ENCODE data around the gene KDM5A.
"Not testable (repeated sequence)": the region's sequence is repeated elsewhere in the genome, so short reads cannot be mapped to it uniquely, and the experiment has no call there.

KDM5A gene

DNA sequence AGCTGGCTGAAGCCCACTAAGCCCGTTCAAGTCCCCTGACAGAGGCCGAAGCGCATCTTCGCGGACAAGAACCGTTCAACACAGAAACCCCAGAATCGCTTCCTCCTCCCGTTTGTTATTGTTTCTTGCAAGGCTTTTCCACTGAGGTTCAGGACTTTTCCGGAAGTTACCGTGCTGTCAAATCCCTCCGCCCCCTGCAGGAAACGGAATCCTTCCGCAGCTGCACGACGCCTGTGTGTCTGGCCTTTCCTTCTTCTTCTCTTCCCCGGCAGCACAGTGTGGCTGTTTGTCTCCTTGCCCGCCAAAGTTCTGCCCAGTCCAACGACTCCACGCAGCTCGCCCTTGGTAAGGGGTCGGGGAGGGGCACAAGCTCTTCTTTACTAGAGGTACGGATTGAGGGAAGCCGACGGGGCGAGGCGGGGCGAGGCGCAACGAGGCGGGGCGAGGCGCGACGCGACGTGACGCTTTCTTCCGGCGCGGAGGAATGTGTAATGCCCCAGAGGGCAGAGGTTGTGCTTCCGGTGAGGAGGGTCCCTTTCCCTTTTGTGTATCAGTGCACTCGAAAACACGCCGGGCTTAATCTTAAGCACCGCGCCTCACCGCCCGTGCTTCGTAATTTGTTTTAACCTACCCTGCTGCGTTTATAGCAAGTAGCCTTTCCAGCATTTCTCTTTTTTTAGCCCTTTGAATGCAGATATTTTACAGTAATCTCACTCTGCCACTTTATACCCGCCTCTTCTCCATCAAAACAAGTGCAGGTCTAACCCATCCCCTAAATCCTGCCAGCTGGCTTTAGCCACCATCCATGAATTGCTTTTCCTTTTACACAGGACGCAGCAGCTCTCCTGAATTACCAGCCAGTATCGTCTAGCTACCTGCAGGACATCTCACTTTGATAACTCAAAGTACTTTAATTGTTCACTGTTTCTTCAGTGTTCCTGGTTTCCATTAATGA is at the start of gene KDM5A:
Gene KDM5A, minus strand, starts transcription at position 179 of the 955 bp plus-strand sequence. CDS start 229 bp downstream, outside the sequence.
- peak; percentile 97 for DNase-seq
- in situ Hi-C loops (cut with HindIII; ENCODE audit: low pct_ligation_motif_present, low pct_unique_long_range_greater_than_20kb, low sequenced_read_pairs) = no loop called here

DNA sequence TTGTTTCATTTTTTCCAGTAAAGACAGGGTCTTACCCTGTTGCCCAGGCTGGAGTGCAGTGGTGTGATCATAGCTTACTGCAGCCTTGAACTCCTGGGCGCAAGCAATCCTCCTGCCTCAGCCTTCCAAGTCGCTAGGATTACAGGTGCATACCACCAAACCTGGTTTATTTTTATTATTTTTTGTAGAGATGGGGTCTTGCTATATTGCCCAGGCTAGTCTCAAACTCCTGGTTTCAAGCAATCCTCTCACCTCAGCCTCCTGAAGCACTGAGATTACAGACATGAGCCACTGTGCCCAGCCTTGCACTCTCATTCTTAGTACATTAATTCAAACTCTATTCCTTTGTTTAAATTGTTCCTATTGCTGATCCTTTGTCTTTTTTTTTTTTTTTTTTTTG is 46.6 kb upstream of the KDM5A start:
- DNase-seq = not testable (repeated sequence)
- in situ Hi-C loops (cut with HindIII; ENCODE audit: low pct_ligation_motif_present, low pct_unique_long_range_greater_than_20kb, low sequenced_read_pairs) = loop anchor here (10.0 kb wide), 1 partner anchor 99 kb away; no protein-coding TSS in a partner anchor

DNA sequence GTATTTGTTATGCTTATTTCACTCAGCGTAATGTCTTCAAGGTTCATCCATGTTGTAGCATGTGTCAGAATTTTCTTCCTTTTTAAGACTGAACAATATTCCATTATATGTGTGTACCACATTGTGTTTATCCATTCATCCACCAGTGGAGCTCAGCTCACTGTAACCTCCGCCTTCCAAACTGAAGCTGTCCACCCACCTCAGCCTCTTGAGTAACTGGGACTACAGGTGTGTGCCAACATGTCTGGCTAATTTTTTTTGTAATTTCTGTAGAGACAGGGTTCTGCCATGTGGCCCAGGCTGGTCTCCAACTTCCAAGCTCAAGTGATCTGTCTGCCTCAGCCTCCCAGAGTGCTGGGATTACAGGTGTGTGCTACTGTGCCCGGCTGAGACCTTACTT is 33.4 kb upstream of the KDM5A start:
- DNase-seq = no peak
- in situ Hi-C loops (cut with HindIII; ENCODE audit: low pct_ligation_motif_present, low pct_unique_long_range_greater_than_20kb, low sequenced_read_pairs) = no loop called here

DNA sequence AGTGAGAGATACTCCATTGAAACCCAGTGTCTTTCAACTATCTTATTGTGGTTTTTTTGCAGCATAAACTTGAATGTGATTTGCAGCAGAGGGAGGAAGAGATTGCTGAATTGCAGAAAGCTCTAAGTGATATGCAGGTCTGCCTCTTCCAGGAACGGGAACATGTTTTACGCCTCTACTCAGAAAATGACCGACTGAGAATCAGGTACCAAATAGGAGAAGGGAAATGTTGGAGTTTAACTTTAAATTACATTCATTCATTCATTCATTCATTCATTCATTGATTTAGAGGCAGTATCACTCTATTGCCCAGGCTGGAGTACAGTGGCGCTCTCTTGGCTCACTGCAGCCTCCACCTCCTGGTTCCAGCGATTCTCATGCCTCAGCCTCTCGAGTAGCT is 29.3 kb upstream of the KDM5A start:
- DNase-seq = no peak
- in situ Hi-C loops (cut with HindIII; ENCODE audit: low pct_ligation_motif_present, low pct_unique_long_range_greater_than_20kb, low sequenced_read_pairs) = no loop called here

DNA sequence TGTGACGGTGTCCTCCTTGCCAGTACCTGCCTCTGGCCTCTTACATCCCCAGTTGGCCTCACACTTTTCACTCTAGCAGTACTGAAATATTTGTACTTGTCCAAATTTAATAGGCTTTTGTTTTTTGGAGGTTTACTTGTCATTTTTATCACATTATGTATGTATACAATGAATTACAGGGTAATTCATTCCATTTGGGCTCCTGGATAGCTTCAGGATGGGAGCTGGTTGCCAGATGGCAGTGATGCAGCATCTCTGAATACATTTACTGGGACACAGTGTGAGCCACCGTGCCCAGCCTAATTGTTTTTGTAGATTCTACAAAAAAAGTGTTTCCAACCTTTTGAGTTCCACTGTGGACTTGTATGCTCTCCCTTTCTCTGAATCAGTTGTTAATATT is 25.7 kb upstream of the KDM5A start:
- no peak for DNase-seq
- in situ Hi-C loops (cut with HindIII; ENCODE audit: low pct_ligation_motif_present, low pct_unique_long_range_greater_than_20kb, low sequenced_read_pairs) = no loop called here

DNA sequence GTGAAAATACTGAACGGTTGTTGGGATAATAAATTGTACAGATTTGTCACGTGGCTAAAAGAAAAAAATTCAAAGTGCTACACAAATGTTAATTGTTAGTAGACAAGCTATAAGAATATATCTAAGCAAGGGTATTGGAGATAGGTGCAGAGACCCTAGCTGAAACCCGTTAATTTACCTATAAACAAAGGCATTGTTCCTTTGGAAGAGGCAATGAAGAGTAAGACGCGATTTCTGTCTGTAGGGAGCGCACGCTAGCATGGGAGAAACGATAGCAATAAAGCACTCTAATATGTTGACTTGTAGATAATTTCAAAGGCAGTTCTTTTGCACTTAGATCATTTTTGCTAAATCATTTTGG is 12.9 kb upstream of the KDM5A start:
- DNase-seq = peak; percentile 60
- in situ Hi-C loops (cut with HindIII; ENCODE audit: low pct_ligation_motif_present, low pct_unique_long_range_greater_than_20kb, low sequenced_read_pairs) = no loop called here

DNA sequence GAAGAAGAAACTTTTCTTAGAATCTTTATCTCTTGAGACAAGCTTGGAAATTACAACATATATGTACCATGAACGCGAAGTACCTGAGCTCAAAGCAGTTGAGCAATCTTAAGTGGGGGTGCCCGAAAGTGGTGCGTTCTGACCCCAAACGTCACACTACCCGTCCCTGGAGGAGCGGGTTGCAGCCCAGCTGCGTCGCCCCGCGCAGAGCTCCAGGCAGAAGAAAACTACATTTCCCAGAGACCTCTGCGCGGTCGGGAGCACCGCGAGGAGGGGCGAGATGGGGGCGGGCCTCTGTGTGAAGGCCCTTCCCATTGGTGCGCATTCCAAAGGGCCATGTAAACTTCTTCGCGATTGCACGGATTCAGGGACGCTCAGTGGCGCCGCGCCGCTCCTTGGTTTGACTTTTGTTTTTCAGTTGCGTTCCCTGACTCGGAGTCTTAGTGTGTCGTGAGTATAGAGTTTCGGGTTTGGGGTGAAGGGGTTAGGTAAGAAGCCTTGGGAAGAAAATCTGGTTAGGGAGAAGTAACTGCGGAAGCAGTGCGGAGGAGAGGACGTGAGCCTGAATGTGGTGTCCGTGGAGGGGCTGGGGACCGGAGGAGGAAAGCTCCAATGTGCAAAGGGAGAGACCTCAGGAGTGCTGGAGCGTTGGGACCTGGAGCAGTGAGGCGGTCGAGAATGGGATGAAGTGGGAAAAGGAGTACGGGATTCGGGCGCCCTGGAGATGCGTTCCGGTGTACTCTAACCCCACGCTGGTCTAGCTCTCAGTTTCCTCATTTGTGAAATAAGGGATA is 12.3 kb upstream of the KDM5A start, which contains the start of gene CCDC77:
Gene CCDC77, plus strand, starts transcription at position 410 of the 794 bp plus-strand sequence. CDS start 7,740 bp downstream, outside the sequence.
- in situ Hi-C loops (cut with HindIII; ENCODE audit: low pct_ligation_motif_present, low pct_unique_long_range_greater_than_20kb, low sequenced_read_pairs) = no loop called here
- peak; percentile 98 for DNase-seq

DNA sequence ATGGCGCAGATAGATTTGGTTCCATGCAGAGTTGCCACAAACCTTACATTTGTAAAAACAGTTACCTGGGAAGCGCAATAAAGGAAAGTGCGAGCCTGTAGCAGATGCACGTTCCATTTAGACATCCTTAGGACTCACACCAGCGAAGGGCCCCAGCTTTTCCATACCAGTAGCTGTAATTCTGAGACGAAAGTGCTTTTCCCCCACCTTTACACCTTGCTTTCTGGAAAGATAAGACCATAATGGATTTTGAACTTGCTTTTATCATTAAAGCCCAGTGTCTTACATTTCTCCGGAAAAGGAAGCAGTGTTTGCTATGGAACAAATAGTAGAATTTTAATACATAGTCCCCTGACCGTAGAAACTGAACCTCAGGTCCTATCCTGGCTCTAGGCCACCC is 11.7 kb upstream of the KDM5A start:
- in situ Hi-C loops (cut with HindIII; ENCODE audit: low pct_ligation_motif_present, low pct_unique_long_range_greater_than_20kb, low sequenced_read_pairs) = no loop called here
- no peak for DNase-seq

DNA sequence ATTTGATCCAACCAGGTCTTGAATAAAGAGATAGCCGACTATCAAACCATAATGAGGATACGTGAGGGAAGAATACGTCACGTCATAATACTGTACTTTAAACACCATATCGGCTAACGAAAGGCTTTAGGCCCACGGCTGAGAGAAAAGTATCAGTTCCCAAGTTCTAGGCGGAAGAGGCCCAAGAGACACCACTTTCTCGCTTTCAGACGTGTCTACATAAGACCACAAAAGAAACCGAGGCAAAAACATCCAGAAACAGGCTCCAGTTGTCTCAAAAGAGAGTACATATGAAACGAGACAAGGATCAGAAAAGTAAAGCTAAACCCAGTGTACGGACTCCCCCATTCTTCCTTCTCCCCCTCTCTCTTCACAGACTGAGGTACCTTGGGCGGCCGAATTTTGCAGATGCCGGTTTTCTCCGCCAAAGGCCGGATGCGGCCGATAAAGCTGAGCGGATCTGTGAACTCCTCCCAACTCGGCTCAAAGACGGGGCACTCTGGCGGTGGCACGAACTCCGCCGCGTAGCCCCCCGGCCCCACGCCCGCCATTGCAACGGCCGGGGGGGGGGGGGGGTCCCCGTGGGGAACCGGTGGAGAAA is 479 bp downstream of the KDM5A start:
- DNase-seq = peak; percentile 50
- in situ Hi-C loops (cut with HindIII; ENCODE audit: low pct_ligation_motif_present, low pct_unique_long_range_greater_than_20kb, low sequenced_read_pairs) = no loop called here

DNA sequence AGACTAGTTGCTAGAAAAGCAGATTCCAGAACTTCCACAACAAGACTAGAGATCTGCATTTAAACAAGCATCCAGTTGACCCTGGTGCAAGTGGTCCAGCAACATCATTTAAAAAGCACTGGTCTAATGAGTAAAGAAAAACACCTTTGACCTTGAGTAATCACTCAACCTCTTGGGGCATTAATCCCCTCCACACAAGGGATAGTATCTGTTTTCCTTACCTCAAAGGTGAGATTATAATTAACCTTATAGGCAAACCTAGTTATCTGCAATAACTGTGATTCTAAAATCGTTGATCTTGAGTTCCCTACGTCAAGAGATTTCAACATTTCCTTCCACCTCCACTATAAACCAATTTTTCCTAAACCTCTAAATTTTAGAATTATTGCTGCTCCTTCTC is 1.1 kb downstream of the KDM5A start:
- no peak for DNase-seq
- in situ Hi-C loops (cut with HindIII; ENCODE audit: low pct_ligation_motif_present, low pct_unique_long_range_greater_than_20kb, low sequenced_read_pairs) = no loop called here

DNA sequence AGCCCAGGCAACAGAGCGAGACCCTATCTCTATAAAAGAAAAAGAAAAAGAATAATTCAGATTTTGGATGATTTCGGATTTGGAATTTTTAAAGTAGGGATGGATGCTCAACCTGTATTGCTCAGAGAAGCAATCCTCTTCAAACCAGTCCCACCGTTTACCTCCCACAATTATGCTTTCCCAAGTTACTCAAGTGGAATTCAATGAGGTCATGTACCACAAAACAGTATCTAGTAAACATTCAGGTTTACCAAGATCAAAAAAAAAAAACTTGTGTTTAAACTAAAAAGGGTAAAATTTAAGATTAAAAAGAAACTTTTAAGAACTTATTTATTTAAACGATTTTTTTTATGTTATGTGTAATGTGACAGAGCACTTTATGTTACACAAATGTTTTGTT is 2.5 kb downstream of the KDM5A start:
- in situ Hi-C loops (cut with HindIII; ENCODE audit: low pct_ligation_motif_present, low pct_unique_long_range_greater_than_20kb, low sequenced_read_pairs) = no loop called here
- peak; percentile 43 for DNase-seq

DNA sequence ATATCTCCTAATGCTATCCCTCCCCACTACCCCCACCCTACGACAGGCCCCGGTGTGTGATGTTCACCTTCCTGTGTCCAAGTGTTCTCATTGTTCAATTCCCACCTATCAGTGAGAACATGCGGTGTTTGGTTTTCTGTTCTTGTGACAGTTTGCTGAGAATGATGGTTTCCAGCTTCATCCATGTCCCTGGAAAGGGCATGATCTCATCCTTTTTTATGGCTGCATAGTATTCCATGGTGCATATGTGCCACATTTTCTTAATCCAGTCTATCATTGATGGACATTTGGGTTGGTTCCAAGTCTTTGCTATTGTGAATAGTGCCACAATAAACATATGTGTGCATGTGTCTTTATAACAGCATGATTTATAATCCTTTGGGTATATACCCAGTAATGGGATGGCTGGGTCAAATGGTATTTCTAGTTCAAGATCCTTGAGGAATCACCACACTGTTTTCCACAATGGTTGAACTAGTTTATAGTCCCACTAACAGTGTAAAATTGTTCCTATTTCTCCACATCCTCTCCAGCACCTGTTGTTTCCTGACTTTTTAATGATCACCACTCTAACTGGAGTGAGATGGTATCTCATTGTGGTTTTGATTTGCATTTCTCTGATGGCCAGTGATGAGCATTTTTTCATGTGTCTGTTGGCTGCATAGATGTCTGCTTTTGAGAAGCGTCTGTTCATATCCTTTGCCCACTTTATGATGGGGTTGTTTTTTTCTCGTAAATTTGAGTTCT is 18.2 kb downstream of the KDM5A start:
- in situ Hi-C loops (cut with HindIII; ENCODE audit: low pct_ligation_motif_present, low pct_unique_long_range_greater_than_20kb, low sequenced_read_pairs); DNase-seq: not testable (repeated sequence)

DNA sequence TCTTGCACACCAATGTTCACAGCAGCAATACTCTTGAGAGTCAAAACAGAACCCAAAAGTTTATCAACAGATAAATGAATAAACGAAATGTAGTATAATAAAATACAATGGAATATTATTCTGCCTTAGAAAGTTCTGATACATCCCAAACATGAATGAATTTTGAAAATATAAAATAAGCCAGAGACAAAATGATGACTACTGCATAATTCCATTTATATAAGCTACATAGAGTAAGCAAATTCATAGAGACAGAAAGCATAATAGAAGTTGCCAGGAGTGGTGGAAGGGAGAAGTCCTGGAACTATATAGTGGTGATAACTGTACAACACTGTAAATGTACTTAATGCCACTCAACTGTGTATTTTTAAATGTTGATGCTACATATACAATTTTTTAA is 21.1 kb downstream of the KDM5A start:
- in situ Hi-C loops (cut with HindIII; ENCODE audit: low pct_ligation_motif_present, low pct_unique_long_range_greater_than_20kb, low sequenced_read_pairs) = no loop called here
- DNase-seq = no peak

DNA sequence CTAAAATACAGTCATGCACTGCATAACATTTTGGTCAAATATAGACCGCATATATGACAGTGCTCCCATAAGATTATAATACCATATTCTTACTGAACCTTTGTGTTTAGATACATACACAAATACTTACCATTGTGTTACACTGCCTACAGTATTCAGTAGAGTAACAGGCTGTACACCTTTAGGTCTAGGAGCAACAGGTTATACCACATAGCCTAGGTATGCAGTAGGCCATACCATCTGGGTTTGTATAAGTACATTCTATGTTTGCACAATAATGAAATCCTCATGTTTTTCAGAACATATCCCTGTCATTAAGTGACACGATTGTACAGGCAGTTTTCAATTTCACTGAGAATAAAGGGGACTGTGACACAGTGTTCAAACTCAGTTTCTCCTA is 22.3 kb downstream of the KDM5A start:
- in situ Hi-C loops (cut with HindIII; ENCODE audit: low pct_ligation_motif_present, low pct_unique_long_range_greater_than_20kb, low sequenced_read_pairs) = no loop called here

DNA sequence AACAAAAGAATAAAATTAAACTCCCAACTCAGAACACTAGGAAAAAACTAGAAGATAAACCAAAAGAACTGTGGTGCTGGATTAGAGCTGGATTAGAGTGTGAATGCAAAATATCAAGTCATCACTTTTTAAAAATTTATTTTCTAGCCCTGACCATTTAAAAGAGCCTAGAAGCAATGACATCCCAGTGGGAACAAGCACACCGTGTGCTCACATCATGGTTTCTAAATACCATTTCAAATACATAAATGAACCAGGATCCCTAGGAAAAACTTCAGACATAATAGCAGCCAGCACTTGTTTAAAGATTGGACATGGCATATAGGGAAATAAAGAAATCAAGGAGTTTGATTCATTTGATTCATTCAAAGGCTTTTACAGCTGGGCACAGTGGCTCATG is 30.0 kb downstream of the KDM5A start:
- no peak for DNase-seq
- in situ Hi-C loops (cut with HindIII; ENCODE audit: low pct_ligation_motif_present, low pct_unique_long_range_greater_than_20kb, low sequenced_read_pairs) = no loop called here

More for the DNA sequence above, 22.3 kb downstream of the KDM5A start:
- DNase-seq = no peak

DNA sequence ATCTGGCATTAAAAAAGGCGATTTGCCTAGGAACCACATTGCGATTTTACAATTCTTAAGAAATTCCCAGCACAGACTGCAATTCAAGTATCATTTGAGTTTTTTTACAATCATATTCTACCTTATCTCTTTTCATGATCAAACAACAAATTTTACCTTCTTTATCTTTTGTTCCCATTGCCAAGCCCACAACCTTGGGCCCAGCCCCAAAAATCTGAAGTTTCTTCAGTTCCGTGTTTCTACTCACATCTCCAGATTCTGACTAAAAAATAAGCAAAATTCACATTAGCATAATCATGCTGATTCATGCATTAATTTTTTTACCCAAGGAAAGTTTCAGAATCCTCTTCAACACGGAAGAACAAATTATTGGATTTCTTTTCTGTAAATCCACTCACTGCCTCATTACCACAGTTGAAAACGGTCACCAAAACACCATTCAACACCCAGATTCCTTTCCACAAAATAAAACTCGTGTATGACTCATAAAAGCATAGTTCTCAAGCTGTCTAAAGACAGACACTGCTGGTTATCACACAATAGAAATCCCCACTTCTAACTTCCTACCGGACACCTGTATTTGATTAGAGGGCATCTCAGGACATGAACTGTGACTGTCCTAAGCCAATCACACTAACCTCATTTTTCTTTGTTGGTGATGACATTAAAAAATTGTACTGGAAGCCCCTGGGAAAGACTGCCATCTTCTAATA is 32.7 kb downstream of the KDM5A start:
- in situ Hi-C loops (cut with HindIII; ENCODE audit: low pct_ligation_motif_present, low pct_unique_long_range_greater_than_20kb, low sequenced_read_pairs) = no loop called here
- DNase-seq = no peak

DNA sequence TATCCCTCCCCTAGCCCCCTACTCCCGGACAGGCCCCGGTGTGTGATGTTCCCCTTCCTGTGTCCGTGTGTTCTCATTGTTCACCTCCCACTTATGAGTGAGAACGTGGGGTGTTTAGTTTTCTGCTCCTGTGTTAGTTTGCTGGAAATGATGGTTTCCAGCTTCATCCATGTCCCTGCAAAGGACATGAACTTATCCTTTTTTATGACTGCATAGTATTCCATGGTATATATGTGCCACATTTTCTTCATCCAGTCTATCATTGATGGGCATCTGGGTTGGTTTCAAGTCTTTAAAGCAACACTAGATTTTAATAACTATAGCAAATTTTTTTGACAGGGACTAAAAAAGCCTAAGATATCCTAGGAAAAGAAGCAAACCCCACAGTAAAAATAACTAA is 37.9 kb downstream of the KDM5A start:
- in situ Hi-C loops (cut with HindIII; ENCODE audit: low pct_ligation_motif_present, low pct_unique_long_range_greater_than_20kb, low sequenced_read_pairs) = not testable (repeated sequence)

DNA sequence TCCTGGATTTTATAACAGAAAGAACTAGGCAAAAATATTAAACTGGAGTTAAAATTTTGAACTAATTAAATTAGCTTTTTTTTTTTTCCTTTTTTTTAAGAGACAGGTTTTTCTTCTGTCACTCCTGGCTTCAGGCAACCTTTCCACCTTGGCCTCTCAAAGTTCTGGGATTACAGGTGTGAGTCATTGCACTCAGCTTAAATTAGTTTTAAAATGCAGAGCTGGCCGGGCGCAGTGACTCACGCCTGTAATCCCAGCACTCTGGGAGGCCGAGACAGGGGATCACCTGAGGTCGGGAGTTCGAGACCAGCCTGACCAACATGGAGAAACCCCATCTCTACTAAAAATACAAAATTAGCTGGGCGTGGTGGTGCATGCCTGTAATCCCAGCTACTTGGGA is 39.5 kb downstream of the KDM5A start:
- DNase-seq; in situ Hi-C loops (cut with HindIII; ENCODE audit: low pct_ligation_motif_present, low pct_unique_long_range_greater_than_20kb, low sequenced_read_pairs): not testable (repeated sequence)

More for the DNA sequence above, 37.9 kb downstream of the KDM5A start:
- DNase-seq = not testable (repeated sequence)
